ENCODE measurements around the gene BAIAP2. TPM values are rescaled to one million over a fixed set of nuclear protein-coding genes. Genes with fewer than 3 reads are reported as not detected.
"Not testable (repeated sequence)": the region's sequence is repeated elsewhere in the genome, so short reads cannot be mapped to it uniquely, and the experiment has no call there.

The BAIAP2 gene
- total RNA-seq, 1 experiment from 2014 or later: 15.2 TPM

DNA sequence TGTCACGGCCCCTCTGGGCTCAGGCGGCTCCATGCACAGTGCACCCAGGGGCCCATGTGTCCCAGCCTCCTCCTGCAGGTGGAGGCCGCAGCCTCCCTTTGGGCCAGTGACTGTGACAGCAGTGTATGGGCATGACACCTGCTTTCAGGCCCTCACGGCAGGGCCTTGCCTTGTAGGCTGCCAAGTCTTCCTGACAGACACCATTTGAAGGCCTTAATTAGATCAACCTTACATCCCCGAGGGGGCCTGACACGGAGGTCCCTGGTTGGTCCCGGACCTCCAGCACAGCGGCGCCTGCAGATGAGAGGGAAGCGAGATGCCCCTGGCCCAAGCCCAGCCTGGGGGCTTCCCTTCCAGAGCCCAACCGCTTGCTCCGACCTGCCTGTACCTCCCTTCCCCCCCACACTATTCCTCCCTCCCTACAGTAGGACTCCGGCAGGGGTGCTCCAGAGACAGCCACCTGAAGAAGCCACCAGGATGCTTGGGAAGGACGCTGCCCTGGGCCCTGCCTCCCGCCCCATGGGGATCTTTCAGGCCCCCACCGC lies 31.9 kb downstream of the BAIAP2 start:
- no peak for DNase-seq (ENCODE audit: low read depth)

DNA sequence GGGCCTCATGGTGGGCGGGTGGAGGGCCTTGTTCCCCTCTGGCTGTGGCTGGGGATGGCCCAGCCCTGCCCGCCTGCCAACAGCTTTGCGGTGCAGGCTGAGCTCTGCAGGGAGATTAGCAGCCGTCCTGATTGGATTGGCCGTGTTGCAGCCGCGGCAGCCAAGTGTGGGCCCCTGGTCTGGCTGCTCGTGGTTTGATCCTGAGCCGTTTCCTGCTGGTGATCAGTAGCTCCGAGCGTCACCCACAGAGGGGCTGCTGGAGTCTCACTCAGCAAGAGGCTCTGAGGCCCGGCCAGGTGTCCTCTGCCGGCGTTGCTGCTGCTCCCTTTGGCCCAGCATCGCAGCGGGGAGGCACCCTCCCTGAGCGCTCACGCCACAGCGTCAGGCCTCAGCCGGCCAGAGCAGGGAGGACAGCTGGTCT lies 32.5 kb downstream of the BAIAP2 start:
- DNase-seq (ENCODE audit: low read depth): no peak

GRCh38 chr17:81068411-81069134 lies 33.6 kb downstream of the BAIAP2 start:
- no peak for DNase-seq (ENCODE audit: low read depth)

DNA sequence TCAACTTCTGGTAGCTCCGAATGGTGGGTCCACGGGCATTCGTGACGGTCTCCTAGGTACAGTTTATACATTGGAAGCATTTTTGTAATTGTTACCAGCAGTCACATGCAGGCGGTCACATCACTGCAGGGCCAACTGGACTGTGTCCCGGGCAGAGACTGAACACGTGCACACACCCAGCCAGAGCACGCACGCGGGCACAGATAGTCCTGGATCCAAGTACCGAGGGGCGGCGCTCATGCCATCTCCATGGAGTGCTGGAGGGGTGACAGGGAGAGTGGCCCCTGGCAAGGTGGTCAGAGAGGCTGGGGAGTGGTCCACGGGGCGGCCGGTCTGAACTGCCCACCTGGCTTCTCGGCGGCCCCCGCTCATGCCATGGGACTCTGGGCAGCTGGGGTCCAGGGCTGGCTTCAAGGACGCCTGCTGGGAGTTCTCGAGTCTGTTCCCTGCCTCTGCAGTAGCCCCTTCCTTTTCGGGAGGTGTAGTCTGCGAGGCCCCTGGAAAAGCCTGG lies 34.2 kb downstream of the BAIAP2 start:
- DNase-seq (ENCODE audit: low read depth): no peak

GRCh38 chr17:81070541-81071246 lies 35.7 kb downstream of the BAIAP2 start:
- DNase-seq (ENCODE audit: low read depth): no peak

- no peak for DNase-seq (ENCODE audit: low read depth)
Measured at GRCh38 chr17:81071761-81072741, 37.1 kb downstream of the BAIAP2 start.

GRCh38 chr17:81073967-81074839 lies 39.3 kb downstream of the BAIAP2 start:
- DNase-seq (ENCODE audit: low read depth): no peak

- peak; percentile 53 for DNase-seq (ENCODE audit: low read depth)
Measured at GRCh38 chr17:81074875-81075274, 39.9 kb downstream of the BAIAP2 start.

DNA sequence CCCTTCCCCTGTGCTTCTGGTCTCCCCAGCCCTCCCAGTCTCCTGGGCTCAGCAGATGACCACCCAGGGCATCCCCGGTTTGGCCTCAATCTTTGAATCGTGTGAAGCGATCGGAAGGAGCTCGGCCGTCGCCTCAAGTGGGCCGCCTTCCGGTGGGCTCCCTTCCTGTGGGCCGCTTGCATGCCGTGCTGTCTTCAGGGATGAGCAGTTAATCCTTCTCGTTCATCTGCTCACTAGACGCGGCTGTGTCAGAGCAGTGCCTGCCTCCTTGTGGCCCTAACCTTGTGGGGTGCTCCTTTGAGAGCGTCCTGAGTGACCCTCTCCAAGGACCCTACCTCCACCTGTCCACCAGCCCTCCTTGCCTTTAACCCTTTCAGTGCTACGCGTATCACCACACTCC lies 40.4 kb downstream of the BAIAP2 start:
- no peak for DNase-seq (ENCODE audit: low read depth)

- no peak for DNase-seq (ENCODE audit: low read depth)
Measured at GRCh38 chr17:81076141-81076679, 41.3 kb downstream of the BAIAP2 start.

- not testable (repeated sequence) for DNase-seq (ENCODE audit: low read depth)
Measured at GRCh38 chr17:81078026-81078913, 43.3 kb downstream of the BAIAP2 start.

GRCh38 chr17:81080019-81080418 lies 45.1 kb downstream of the BAIAP2 start:
- DNase-seq (ENCODE audit: low read depth): no peak

GRCh38 chr17:81081222-81082176 lies 46.5 kb downstream of the BAIAP2 start:
- no peak for DNase-seq (ENCODE audit: low read depth)

DNA sequence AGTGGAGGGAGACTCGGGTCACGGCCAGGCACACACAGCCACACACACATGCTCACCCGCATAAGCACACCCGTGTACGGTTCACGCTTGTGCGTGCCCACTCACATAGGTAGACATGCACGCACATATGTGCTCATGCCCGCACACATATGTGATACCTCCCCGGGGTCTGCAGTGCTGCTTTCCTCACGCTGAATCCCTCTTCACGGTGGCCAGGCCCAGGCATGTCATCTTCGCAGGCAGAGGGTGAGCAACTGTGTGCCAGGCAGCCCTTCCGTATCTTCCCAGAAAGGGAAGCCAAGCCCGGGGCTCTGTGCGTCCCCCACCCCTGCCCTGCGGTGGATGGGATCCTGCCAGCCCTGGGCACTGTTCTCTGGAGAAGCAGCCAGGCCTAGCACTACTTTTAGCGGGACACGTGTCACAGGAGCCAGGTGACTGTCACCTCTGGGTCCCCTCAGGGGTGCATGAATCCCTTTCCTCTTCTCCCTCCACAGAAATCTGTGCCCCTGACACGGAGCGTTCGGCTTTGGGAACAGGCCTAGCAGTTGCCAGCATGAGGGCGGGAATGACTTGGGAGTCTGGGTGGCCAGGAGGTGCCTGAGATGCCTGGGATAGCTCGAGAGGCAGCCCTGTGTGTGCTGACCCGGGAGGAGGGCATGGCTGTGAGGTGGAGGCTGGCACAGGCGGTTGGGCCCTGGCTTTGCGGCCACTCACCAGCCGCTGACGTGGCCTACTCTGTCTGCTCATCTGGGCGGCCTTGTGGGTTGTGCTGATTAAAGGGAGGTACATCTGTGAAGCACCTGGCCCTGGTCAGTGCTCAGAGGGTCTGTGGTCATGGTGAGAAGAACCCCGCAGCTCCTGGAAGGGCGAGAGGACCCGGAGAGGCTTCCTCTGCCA lies 47.5 kb downstream of the BAIAP2 start:
- no peak for DNase-seq (ENCODE audit: low read depth)

DNA sequence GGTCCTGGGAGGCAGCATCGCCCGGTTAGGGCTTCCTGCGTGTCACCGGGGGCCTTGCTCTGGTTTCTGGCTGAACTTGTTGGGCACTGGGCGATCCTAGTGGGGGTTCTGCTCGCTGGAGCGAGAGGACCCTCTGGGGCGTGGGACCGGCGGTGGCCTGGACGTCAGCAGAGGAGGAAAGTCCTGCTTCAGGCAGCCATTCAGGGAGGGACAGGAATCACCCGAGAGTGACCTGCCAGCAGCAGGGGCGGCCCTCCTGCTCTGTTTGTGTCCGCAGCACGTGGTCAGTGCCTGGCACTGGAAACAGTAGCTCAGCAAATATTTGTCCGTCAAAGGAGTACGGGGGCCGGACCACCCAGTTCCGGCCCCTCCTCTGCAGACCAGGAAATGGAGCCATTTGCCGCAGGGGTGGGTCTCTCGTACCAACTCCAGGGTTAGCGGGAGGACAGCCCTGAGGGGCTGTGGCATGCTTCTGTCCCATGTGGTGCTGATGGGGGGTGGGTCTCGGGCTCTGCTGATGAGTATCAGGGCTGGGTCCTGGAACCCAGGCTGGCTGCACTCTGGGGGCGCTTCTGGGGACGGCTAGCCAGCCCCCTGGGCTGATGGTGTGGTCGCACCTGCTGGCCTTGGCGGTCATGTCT lies 48.3 kb downstream of the BAIAP2 start:
- no peak for DNase-seq (ENCODE audit: low read depth)

DNA sequence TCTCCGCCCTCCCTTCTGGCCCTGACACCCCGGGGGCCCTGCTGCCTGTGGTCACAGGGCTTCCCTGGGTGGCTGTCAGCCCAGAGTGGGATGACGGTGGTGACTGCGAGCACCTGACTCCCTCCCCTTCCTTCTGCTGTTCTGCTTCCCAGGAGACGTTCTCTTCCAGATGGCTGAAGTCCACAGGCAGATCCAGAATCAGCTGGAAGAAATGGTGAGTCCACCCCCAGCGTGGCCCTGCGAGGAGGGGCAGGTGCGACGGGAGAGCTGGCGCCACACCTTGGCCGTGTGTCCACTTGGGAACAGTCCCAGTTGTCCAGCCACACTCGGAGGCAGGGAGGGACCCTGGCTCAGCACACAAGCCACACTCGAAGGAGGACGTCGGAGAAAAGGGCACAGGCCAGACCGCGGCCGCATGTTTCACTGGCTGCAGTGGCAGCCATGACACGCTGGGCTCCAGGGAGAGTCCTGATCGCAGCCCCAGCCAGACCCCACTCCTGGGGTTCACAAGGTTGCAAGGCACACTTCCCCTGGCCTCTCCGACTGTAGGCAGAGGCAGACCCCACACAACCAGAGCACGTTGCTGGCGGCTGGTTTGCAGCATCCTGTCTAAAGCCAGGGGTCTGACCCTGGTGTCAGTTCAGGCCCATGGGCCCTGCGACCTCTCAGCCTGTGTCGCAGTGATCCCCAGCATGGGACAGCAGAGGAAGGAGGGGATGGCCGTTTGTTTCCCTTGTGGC lies 49.9 kb downstream of the BAIAP2 start:
- DNase-seq (ENCODE audit: low read depth): no peak
